Thymus (tissue), 11 donors: ENCODE data around the gene RNF208. TPM values are rescaled to one million over a fixed set of nuclear protein-coding genes. Genes with fewer than 3 reads are reported as not detected.
A peak's percentile ranks its signal among the peaks of the same experiment; 100 is the strongest.
"Not testable (repeated sequence)": the region's sequence is repeated elsewhere in the genome, so short reads cannot be mapped to it uniquely, and the experiment has no call there.

Source experiments
- DNase-seq, 9 donors: peaks; one replicate each; pipeline ENCODE4 v3.0.0-alpha.2; 2013; ENCODE audit warnings: low spot score in 9 of 9, low read depth in 6 of 9, missing footprints in 1 of 9
- H3K27ac ChIP-seq, 2 donors: one replicate each; pipeline ENCODE4 v1.5.1; 2013; ENCODE audit warnings: control low read depth in 1 of 2, low read depth in 1 of 2, low read length in 1 of 2, mild to moderate bottlenecking in 1 of 2, moderate library complexity in 1 of 2
- H3K27me3 ChIP-seq, 2 donors: one replicate each; pipeline ENCODE4 v1.5.1; 2013; ENCODE audit warnings: low read length in 1 of 2; ENCODE audit not compliant: control insufficient read depth in 2 of 2, insufficient read depth in 1 of 2
- H3K36me3 ChIP-seq, 2 donors: one replicate each; pipeline ENCODE4 v1.5.1; 2013; ENCODE audit warnings: low read length in 1 of 2, mild to moderate bottlenecking in 1 of 2, moderate library complexity in 1 of 2; ENCODE audit not compliant: control insufficient read depth in 2 of 2, insufficient read depth in 2 of 2
- H3K4me1 ChIP-seq, 2 donors: one replicate each; pipeline ENCODE4 v1.5.1; 2013; ENCODE audit warnings: low read length in 2 of 2; ENCODE audit not compliant: control insufficient read depth in 2 of 2, insufficient read depth in 2 of 2
- H3K4me3 ChIP-seq, 2 donors: one replicate each; pipeline ENCODE4 v1.5.1; 2013; ENCODE audit warnings: low read length in 2 of 2, control low read depth in 1 of 2, mild to moderate bottlenecking in 1 of 2
- H3K9me3 ChIP-seq, 2 donors: one replicate each; pipeline ENCODE4 v1.5.1; 2013; ENCODE audit warnings: low read length in 1 of 2, mild to moderate bottlenecking in 1 of 2; ENCODE audit not compliant: control insufficient read depth in 2 of 2, insufficient read depth in 1 of 2
- WGBS: extraction: QIAGEN DNeasy Blood & Tissue Kit; methylation state at CpG from one replicate; pipeline ENCODE4 v1.1.7; 2013; 5-methylcytosine and 5-hydroxymethylcytosine counted together
- polyA plus RNA-seq: library from polyadenylated mRNA; stranded (reverse); fragments of 200-250 nt; gene quantifications from one replicate; pipeline ENCODE4 v1.2.3, GENCODE V29; 2013
- total RNA-seq: library from RNA; stranded (reverse); fragments of 120-200 nt; gene quantifications from one replicate; pipeline ENCODE4 v1.2.4, GENCODE V29; 2013
- donor health status: healthy.

The RNF208 gene
- total and polyA plus RNA-seq, 2 donors: 0.09 to 5.3 TPM

DNA sequence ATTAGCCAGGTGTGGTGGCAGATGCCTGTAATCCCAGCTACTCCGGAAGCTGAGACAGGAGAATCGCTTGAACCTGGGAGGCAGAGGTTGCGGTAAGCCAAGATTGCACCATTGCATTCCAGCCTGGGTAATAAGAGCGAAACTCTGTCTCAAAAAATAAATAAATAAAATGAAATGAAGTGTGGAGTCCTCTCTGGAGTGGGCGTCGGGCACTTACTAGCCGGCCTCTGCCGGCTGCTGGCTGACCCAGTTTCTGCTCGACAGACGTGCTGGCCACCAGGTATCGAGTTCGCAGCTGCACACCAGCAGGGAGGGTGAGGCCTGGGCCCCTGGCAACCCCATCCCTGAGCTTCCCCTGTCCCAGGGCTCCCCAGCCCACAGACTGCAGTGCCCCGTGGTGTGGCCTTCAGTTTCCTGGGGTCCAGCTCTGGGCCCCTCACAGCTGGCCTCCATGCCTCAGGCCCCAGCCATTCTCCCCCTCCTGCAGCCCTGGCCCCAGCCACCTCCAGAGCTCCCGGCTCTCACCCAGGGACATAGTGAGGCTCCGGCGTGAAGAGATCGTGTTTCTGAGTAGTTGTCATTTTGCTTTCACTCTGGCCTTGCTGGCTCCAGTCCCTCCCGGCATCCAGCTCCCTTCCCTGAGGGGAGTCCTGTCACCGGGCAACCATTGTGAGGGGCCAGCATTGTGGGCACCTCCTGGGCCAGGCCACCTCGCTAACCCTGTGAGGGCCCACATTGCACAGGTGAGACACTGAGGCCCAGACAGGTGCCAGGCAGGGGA lies 25.3 kb upstream of the RNF208 start:
- no peak overlapping the region for H3K4me3 ChIP-seq
- H3K4me1 ChIP-seq: peaks cover 6 to 19% of the 10 kb centered on the region in 2 donors
- H3K27me3 ChIP-seq: peaks cover 0 to 15% of the 10 kb centered on the region in 2 donors
- peak overlapping the region in 1 of 2 donors; percentile 36 for H3K27ac ChIP-seq
- H3K36me3 ChIP-seq: peaks cover 11 to 14% of the 10 kb centered on the region in 2 donors
- WGBS: 88% methylated on average over 20 of the region's 20 CpGs
- H3K9me3 ChIP-seq: no peaks in the 10 kb centered on the region
- DNase-seq: no peak

DNA sequence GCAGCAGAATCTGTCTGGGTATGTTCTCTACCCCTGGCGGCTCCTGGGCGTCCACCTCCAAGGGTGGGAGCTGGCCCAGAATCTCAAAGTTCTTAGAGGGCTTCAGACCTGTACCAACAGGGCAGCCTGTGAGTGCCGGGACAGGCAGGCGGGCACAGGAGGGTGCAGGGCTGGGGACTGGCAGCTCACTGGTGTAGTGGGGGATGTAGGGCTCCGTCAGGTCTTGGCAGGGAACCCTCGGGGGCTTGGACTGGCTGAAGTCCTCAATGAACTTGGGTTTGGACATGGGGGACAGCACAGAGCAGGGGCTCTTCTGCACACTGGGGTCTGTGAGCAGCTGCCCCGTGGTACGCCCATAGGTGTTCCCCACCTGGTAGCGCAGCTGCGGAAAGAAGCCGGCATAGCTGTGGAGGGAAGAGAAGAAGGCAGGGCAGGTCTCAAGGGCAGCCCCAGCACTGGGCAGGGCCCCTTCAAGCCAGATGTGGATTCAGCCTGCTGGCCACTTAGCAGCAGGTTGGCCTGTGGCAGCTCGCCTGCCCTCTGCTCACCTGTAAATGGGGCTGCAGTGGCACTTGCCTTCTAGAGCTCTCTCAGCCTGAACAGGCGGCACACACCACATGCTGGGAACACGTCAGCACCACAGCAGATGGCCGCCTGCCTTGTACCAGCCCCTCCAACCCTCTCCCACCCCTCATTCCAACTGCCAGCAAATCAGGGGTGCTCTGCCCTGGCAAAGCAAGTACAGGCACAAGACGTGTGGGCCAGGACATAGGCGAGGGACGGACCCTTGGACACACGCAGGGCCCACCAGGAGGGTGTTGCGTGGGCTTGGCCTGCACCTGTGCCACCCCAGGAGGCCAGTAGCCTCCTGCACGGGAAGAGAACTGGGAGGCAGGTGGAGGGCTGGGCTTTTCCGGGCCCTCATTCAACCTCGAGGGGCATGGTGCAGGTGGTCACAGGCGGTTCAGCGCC lies 23.7 kb upstream of the RNF208 start:
- Histone ChIP-seq H3K27ac (no peak overlapping the region), H3K4me1 (peaks cover 12 to 26% of the 10 kb centered on the region in 2 donors), H3K36me3 (peaks cover 11 to 19% of the 10 kb centered on the region in 2 donors), H3K9me3 (no peaks in the 10 kb centered on the region), H3K27me3 (peaks cover 0 to 11% of the 10 kb centered on the region in 2 donors), H3K4me3 (no peak overlapping the region)
- DNase-seq: no peak
- 96% methylated on average over 25 of the region's 25 CpGs for WGBS

DNA sequence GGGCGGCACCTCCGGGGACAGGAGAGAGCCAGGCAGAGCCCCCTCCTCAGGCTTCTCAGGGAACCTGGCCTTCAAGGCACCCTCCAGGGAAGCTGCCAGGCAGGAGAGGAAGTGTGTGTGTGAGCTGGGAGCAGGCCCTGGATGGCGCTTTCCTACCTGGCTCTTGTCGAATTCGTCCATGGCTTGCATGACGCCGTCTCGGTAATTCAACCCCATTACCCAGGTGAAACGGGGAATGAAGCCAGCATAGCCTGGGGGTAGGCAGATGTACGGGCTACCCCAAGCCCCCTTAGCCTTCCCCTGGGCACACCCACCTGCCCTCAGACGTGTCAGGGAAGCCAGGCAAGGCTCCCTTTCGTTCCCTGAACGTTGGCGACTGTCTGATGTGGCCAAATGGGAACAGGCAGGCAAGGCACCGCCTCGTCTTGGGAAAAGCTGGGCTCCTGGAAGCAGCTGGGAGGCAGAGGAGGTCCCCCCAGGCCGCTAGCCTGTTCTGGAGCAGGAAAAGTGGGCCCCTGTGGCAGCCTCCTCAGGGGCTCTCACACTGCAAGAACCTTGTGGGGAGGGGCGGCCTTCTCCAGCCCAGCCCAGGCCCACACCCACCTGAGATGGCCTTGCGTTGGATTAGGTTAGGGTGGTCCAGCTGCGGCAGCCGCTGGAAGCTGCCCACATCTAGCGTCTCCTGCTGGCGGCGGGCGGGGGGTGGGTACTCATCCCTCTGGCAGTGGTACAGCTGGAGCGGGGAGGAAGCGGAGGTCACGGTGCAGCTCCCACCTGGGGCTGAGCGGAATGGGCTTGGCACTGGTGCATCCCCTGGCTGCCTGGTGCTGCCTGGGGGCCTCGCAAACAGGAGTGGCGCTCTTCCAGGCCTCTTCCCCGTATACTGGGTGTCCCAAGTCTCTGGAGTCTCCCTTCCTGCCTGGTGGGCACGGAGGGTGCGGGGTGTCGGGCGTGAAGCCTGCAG lies 22.7 kb upstream of the RNF208 start:
- 93% methylated on average over 36 of the region's 36 CpGs for WGBS
- Histone ChIP-seq H3K4me3 (no peak overlapping the region), H3K36me3 (peaks cover 11 to 19% of the 10 kb centered on the region in 2 donors), H3K4me1 (peaks cover 13 to 30% of the 10 kb centered on the region in 2 donors), H3K9me3 (no peaks in the 10 kb centered on the region), H3K27me3 (peaks cover 0 to 4% of the 10 kb centered on the region in 2 donors), H3K27ac (no peak overlapping the region)
- DNase-seq: no peak

DNA sequence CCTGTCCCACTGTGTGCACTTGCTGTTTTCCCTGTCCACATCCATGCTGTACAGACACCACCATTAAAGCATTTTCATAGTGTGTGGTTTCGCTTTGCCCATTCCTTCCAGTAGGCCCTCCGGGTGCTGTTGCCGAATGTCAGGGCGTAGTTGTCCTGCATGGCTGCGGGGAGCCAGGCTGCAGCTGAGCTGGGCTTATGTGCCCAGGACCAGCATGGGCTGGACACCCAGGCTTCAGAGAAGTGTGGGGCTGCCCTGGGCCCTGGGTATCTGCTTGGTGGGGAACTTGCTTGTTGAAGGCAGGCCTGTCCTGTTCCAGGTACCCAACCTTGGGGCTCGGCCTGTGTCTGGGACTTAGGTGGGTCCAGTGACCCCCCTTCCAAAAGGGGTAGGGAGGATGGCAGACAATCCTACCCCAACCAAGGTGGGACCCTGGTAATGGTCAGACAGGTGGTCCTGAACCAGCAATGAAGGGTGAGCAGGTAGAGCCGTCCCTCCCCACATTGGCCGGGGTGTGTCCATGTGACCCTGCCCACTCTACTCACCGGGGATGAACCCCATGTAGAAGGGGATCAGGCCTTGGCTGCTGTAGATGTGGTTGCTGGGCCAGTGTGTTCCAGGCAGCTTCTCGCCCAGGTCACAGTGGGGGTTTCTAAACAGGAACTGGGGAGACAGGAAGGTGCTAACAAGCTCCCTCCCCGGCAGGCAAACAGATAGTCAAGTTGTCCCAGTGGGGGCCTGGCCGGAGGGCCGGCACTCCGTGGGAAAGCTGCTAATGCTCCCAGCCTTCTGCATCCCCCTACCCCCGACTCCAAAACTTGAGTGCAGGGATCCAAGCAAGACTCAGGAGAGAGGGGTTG lies 21.8 kb upstream of the RNF208 start:
- Histone ChIP-seq H3K27me3 (no peaks in the 10 kb centered on the region), H3K27ac (no peak overlapping the region), H3K4me3 (peak overlapping the region in 1 of 2 donors; percentile 1), H3K4me1 (peaks cover 17 to 37% of the 10 kb centered on the region in 2 donors), H3K9me3 (no peaks in the 10 kb centered on the region), H3K36me3 (peaks cover 11 to 19% of the 10 kb centered on the region in 2 donors)
- DNase-seq: no peak
- WGBS: 92% methylated on average over 15 of the region's 15 CpGs

DNA sequence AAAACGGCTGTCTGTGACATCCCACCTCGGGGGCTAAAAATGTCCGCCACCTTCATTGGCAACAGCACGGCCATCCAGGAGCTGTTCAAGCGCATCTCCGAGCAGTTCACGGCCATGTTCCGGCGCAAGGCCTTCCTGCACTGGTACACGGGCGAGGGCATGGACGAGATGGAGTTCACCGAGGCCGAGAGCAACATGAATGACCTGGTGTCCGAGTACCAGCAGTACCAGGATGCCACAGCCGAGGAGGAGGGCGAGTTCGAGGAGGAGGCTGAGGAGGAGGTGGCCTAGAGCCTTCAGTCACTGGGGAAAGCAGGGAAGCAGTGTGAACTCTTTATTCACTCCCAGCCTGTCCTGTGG lies 21.2 kb upstream of the RNF208 start:
- DNase-seq, H3K27ac ChIP-seq, H3K9me3 ChIP-seq, H3K27me3 ChIP-seq: not testable (repeated sequence)
- Histone ChIP-seq H3K36me3 (peaks cover 11 to 19% of the 10 kb centered on the region in 2 donors), H3K4me1 (peaks cover 17 to 37% of the 10 kb centered on the region in 2 donors), H3K4me3 (peak overlapping the region in 1 of 2 donors; percentile 78)
- 97% methylated on average over 18 of the region's 18 CpGs for WGBS

DNA sequence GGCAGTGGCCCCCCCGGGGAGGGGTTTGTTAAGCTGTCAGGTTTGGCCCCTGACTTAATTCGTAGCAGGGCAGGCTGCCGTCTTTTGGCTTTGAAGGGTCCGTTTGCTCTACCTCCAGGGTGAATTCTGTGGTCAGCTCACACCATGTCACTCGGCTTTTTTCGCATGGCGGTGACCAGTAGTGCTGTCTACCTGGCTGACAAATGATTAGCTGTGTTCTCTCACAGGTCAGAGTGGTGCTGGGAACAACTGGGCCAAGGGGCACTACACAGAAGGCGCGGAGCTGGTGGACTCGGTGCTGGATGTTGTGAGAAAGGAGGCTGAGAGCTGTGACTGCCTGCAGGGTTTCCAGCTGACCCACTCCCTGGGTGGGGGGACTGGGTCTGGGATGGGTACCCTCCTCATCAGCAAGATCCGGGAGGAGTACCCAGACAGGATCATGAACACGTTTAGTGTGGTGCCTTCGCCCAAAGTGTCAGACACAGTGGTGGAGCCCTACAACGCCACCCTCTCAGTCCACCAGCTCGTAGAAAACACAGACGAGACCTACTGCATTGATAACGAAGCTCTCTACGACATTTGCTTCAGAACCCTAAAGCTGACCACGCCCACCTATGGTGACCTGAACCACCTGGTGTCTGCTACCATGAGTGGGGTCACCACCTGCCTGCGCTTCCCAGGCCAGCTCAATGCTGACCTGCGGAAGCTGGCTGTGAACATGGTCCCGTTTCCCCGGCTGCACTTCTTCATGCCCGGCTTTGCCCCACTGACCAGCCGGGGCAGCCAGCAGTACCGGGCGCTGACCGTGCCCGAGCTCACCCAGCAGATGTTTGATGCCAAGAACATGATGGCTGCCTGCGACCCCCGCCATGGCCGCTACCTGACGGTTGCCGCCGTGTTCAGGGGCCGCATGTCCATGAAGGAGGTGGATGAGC lies 20.5 kb upstream of the RNF208 start:
- no peak for DNase-seq
- peaks cover 17 to 37% of the 10 kb centered on the region in 2 donors for H3K4me1 ChIP-seq
- 93% methylated on average over 36 of the region's 36 CpGs for WGBS

DNA sequence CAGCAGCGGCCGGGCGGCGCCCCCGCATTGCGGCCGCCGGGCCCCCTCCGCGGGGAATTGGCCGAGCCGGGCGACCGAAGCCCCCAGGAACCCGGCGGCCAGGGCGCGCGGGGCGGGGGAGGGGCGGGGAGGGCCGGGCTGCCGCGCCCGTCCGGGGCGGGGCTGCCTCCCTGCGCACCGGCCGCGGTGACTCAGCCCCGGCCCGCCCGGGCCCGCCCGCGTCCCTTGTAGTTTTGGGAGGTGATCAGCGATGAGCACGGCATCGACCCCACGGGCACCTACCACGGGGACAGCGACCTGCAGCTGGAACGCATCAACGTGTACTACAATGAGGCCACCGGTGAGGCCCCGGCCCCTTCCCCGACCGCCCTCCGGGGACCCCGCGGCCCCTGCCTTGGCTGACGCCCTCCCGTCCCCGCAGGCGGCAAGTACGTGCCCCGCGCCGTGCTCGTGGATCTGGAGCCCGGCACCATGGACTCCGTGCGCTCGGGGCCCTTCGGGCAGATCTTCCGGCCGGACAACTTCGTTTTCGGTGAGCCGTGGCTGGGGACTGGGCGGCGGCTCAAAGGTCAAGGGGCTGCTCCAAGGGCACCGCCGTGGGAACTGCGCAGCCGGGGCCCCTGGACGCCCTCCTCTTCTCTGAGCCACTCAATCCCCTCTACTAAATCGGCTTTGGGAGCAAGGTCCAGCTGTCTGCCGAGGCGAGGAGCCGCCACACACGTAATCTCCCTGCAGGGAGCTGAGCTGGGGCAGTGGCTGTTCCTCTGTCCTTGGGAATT lies 19.6 kb upstream of the RNF208 start:
- Histone ChIP-seq H3K27ac (peak overlapping the region in 1 of 2 donors; percentile 97), H3K4me3 (peak overlapping the region; percentile 73 to 78), H3K9me3 (no peaks in the 10 kb centered on the region), H3K4me1 (peaks cover 20 to 42% of the 10 kb centered on the region in 2 donors), H3K27me3 (no peaks in the 10 kb centered on the region), H3K36me3 (peaks cover 11 to 19% of the 10 kb centered on the region in 2 donors)
- 6% methylated on average over 81 of the region's 83 CpGs for WGBS
- peak in 1 of 9 donors; percentile 32 for DNase-seq

More for the DNA sequence above, 20.5 kb upstream of the RNF208 start:
- no peaks in the 10 kb centered on the region for H3K9me3 ChIP-seq
- H3K27ac ChIP-seq: no peak overlapping the region
- peaks cover 11 to 19% of the 10 kb centered on the region in 2 donors for H3K36me3 ChIP-seq
- H3K27me3 ChIP-seq: no peaks in the 10 kb centered on the region
- H3K4me3 ChIP-seq: peak overlapping the region; percentile 73 to 78
